Measurements from ENCODE around the gene LMTK2. TPM values are rescaled to one million over a fixed set of nuclear protein-coding genes. Genes with fewer than 3 reads are reported as not detected.

The LMTK2 gene
- total RNA-seq, 1 donor from 2014 or later = 19.2 TPM

- Mint-ChIP-seq H3K4me1 (no peaks in the 10 kb centered on the region), H3K4me3 (no peak overlapping the region), H3K27me3 (ENCODE audit: low read depth) (peaks cover 8% of the 10 kb centered on the region), H3K36me3 (ENCODE audit: low read depth) (no peaks in the 10 kb centered on the region), H3K9me3 (no peaks in the 10 kb centered on the region), H3K27ac (ENCODE audit: unreplicated experiment) (no peak overlapping the region)
- no peak for TF ChIP-seq CTCF (conservative IDR thresholded peaks at IDR 0.05)
- DNase-seq (ENCODE audit: low read depth, low spot score) = no peak
Observed at GRCh38 chr7:98088109-98088508, 18.6 kb upstream of the LMTK2 start.

GRCh38 chr7:98090116-98090515 lies 16.5 kb upstream of the LMTK2 start:
- H3K4me1 Mint-ChIP-seq = no peaks in the 10 kb centered on the region
- H3K27me3 Mint-ChIP-seq (ENCODE audit: low read depth) = peaks cover 21% of the 10 kb centered on the region
- no peak overlapping the region for H3K4me3 Mint-ChIP-seq
- no peak for TF ChIP-seq CTCF (conservative IDR thresholded peaks at IDR 0.05)
- DNase-seq (ENCODE audit: low read depth, low spot score) = no peak
- H3K9me3 Mint-ChIP-seq = no peaks in the 10 kb centered on the region
- peaks cover 2% of the 10 kb centered on the region for H3K36me3 Mint-ChIP-seq (ENCODE audit: low read depth)
- H3K27ac Mint-ChIP-seq (ENCODE audit: unreplicated experiment) = no peak overlapping the region

GRCh38 chr7:98091061-98091460 lies 15.6 kb upstream of the LMTK2 start:
- Mint-ChIP-seq H3K4me3 (no peak overlapping the region), H3K27me3 (ENCODE audit: low read depth) (peaks cover 25% of the 10 kb centered on the region), H3K9me3 (no peaks in the 10 kb centered on the region), H3K27ac (ENCODE audit: unreplicated experiment) (no peak overlapping the region), H3K36me3 (ENCODE audit: low read depth) (peaks cover 2% of the 10 kb centered on the region), H3K4me1 (no peaks in the 10 kb centered on the region)
- no peak for TF ChIP-seq CTCF (conservative IDR thresholded peaks at IDR 0.05)
- no peak for DNase-seq (ENCODE audit: low read depth, low spot score)

- H3K36me3 Mint-ChIP-seq (ENCODE audit: low read depth) = peaks cover 2% of the 10 kb centered on the region
Observed at GRCh38 chr7:98091523-98091922, 15.1 kb upstream of the LMTK2 start.

GRCh38 chr7:98097042-98097645 lies 9.5 kb upstream of the LMTK2 start:
- Mint-ChIP-seq H3K4me1 (no peaks in the 10 kb centered on the region), H3K27me3 (ENCODE audit: low read depth) (peaks cover 21% of the 10 kb centered on the region), H3K9me3 (peaks cover 14% of the 10 kb centered on the region), H3K4me3 (no peak overlapping the region), H3K36me3 (ENCODE audit: low read depth) (peaks cover 7% of the 10 kb centered on the region), H3K27ac (ENCODE audit: unreplicated experiment) (no peak overlapping the region)
- DNase-seq (ENCODE audit: low read depth, low spot score) = no peak
- no peak for TF ChIP-seq CTCF (conservative IDR thresholded peaks at IDR 0.05)

More at GRCh38 chr7:98091523-98091922, 15.1 kb upstream of the LMTK2 start:
- no peak overlapping the region for H3K27ac Mint-ChIP-seq (ENCODE audit: unreplicated experiment)
- TF ChIP-seq CTCF (conservative IDR thresholded peaks at IDR 0.05) = no peak
- peaks cover 25% of the 10 kb centered on the region for H3K27me3 Mint-ChIP-seq (ENCODE audit: low read depth)
- H3K4me1 Mint-ChIP-seq = no peaks in the 10 kb centered on the region
- H3K9me3 Mint-ChIP-seq = peaks cover 2% of the 10 kb centered on the region
- DNase-seq (ENCODE audit: low read depth, low spot score) = no peak
- no peak overlapping the region for H3K4me3 Mint-ChIP-seq
